ENCODE measurements around the gene HAPSTR1. TPM values are rescaled to one million over a fixed set of nuclear protein-coding genes. Genes with fewer than 3 reads are reported as not detected.

Gene HAPSTR1
- total and polyA plus RNA-seq, 2 of the 4 experiments (the other 2 are of a cell fraction): 22.2 to 56.5 TPM

GRCh38 chr16:9112844-9113186 lies 21.4 kb downstream of the HAPSTR1 start:
- ATAC-seq (ENCODE audit: low read depth) (no peak), DNase-seq (no peak)
- dilution Hi-C loops (cut with HindIII; ENCODE audit: low sequenced_read_pairs, unreplicated experiment) (no loop called here), intact Hi-C loops (cut with micrococcal nuclease) (no loop called here), in situ Hi-C loops (cut with MboI; ENCODE audit: low sequenced_read_pairs) (loop anchor here (25.0 kb wide), 1 partner anchor 1824 kb away; the partner anchor contains the start of genes CLEC16A and DEXI)
- no peak overlapping the region for H4K91ac ChIP-seq (ENCODE audit: insufficient read depth, low read depth, low read length)
- no CpG with 5 or more reads among the region's 1 CpG for WGBS, 2 experiments (ENCODE audit: extremely low coverage in 2 of 2, insufficient read length in 1 of 2)
- no peaks in the 10 kb centered on the region for H3K27me3 ChIP-seq (ENCODE audit: control insufficient read depth, insufficient read depth, low read length)
- TF ChIP-seq MAFK (IDR thresholded peaks at IDR 0.05; ENCODE audit: low read depth, low read length): no peak
- TF ChIP-seq CTCF (conservative IDR thresholded peaks at IDR 0.05; ENCODE audit: low read depth, low read length): no peak
- no peak for TF ChIP-seq RAD21 (IDR thresholded peaks at IDR 0.05; ENCODE audit: low read length)
- TF ChIP-seq BHLHE40 (IDR thresholded peaks at IDR 0.05; ENCODE audit: low read depth, low read length): no peak
- no peak for TF ChIP-seq RFX5 (IDR thresholded peaks at IDR 0.05; ENCODE audit: low read depth, low read length)
- TF ChIP-seq CEBPB (IDR thresholded peaks at IDR 0.05; ENCODE audit: low read depth, low read length): no peak
- TF ChIP-seq CHD1 (IDR thresholded peaks at IDR 0.05; ENCODE audit: low read depth, low read length): no peak
- TF ChIP-seq RCOR1 (IDR thresholded peaks at IDR 0.05; ENCODE audit: insufficient replicate concordance, low read length): no peak
- TF ChIP-seq NFE2L2 (IDR thresholded peaks at IDR 0.05; ENCODE audit: low read depth, low read length): no peak
- TF ChIP-seq FOS (IDR thresholded peaks at IDR 0.05; ENCODE audit: low read depth, low read length): no peak
- no peak for TF ChIP-seq SMC3 (IDR thresholded peaks at IDR 0.05; ENCODE audit: low read depth, low read length)
- no peak for TF ChIP-seq ELK1 (IDR thresholded peaks at IDR 0.05; ENCODE audit: borderline replicate concordance, low read depth, low read length)
- no peak for TF ChIP-seq USF2 (IDR thresholded peaks at IDR 0.05; ENCODE audit: low read depth, low read length)
- no peak for TF ChIP-seq POLR2A (IDR thresholded peaks at IDR 0.05; ENCODE audit: low read depth, low read length)
- no peak for TF ChIP-seq MAZ (IDR thresholded peaks at IDR 0.05; ENCODE audit: borderline replicate concordance, low read depth, low read length)
- no peak for TF ChIP-seq MXI1 (IDR thresholded peaks at IDR 0.05; ENCODE audit: borderline replicate concordance, low read depth, low read length)
- no peak overlapping the region for H3K9ac ChIP-seq (ENCODE audit: low read depth, low read length)
- no peak overlapping the region for H2BK120ac ChIP-seq (ENCODE audit: low read depth, low read length)
- CTCF ChIA-PET: interaction anchor here (0.6 kb wide), 1 partner anchor 84 kb away, joined by 5 read pairs; no protein-coding TSS in a partner anchor
- H3K36me3 ChIP-seq (ENCODE audit: control insufficient read depth, insufficient read depth, low read length): peaks cover 37% of the 10 kb centered on the region
- H2BK20ac ChIP-seq (ENCODE audit: low read depth, low read length): no peak overlapping the region
- H4K5ac ChIP-seq (ENCODE audit: low read depth, low read length): no peak overlapping the region
- POLR2A ChIA-PET (ENCODE audit: unreplicated experiment): no interaction called here
- no peak overlapping the region for H2AK5ac ChIP-seq (ENCODE audit: low read depth, low read length)
- no TSS peak for BruUV-seq (replicated peaks)
- no peak overlapping the region for H3K4me3 ChIP-seq (ENCODE audit: insufficient read depth, low read depth, low read length)
- no peak overlapping the region for H3K4ac ChIP-seq (ENCODE audit: low read depth, low read length)
- no peak overlapping the region for H4K8ac ChIP-seq (ENCODE audit: low read depth in 2 of 2, low read length in 2 of 2)
- H3K9me1 ChIP-seq (ENCODE audit: insufficient read depth, low read length): peaks cover 25% of the 10 kb centered on the region
- peaks cover 24% of the 10 kb centered on the region for H3K4me1 ChIP-seq (ENCODE audit: control insufficient read depth, insufficient read depth, low read length)
- H2BK15ac ChIP-seq (ENCODE audit: low read depth, low read length): no peak overlapping the region
- H4K20me1 ChIP-seq (ENCODE audit: insufficient read depth, low read length): peaks cover 100% of the 10 kb centered on the region
- H3K14ac ChIP-seq (replicated peaks; ENCODE audit: low read depth, low read length): no peak overlapping the region
- no peak overlapping the region for H2AFZ ChIP-seq (replicated peaks; ENCODE audit: low read length, poor library complexity)
- no peak overlapping the region for H3K18ac ChIP-seq (ENCODE audit: low read depth, low read length)
- H3K23ac ChIP-seq (ENCODE audit: low read depth, low read length): no peak overlapping the region
- no peak overlapping the region for H2BK5ac ChIP-seq (ENCODE audit: low read depth, low read length, poor library complexity, severe bottlenecking)
- peaks cover 14 to 68% of the 10 kb centered on the region in 2 experiments for H3K79me1 ChIP-seq (ENCODE audit: low read depth in 1 of 2, low read length in 2 of 2)
- H3K56ac ChIP-seq (ENCODE audit: extremely low read depth, insufficient read depth, low read length): no peak overlapping the region
- H3K9me3 ChIP-seq (ENCODE audit: control insufficient read depth, insufficient read depth, low read length): no peaks in the 10 kb centered on the region
- 0 out of 2 replicates have a peak overlapping the region, but pooled peaks have one; percentile 11 for H3K4me2 ChIP-seq (ENCODE audit: low read depth, low read length)
- H2AK9ac ChIP-seq (replicated peaks; ENCODE audit: low read depth, low read length, poor library complexity): no peak overlapping the region
- H3K27ac ChIP-seq (ENCODE audit: insufficient read depth, low read length): no peak overlapping the region

All from IMR-90 (cell line).